IMR-90 (cell line): ENCODE data around the gene CD2. TPM values are rescaled to one million over a fixed set of nuclear protein-coding genes. Genes with fewer than 3 reads are reported as not detected.

ENCODE experiments used
- ATAC-seq: fragments of 200-7000 bp; cut with Tn5 transposase; 2 replicates; pipeline ENCODE4 v1.9.1; 2020; ENCODE audit warnings: low read depth, mild to moderate bottlenecking, moderate library complexity
- BruUV-seq: library from RNA; stranded (reverse); fragments of 400-500 nt; replicated peaks from 2 replicates; lab custom pipeline; 2021; lab: Mats Ljungman, UMichigan
- CTCF ChIA-PET: fragments of 300-600 bp; formaldehyde crosslinking; extraction: SDS; loops from one replicate; lab custom pipeline; 2021; ENCODE audit warnings: antibody characterized with exemption; lab: Yijun Ruan, JAX
- POLR2A ChIA-PET: fragments of 300-600 bp; sonication (Branson Sonifier 250); formaldehyde crosslinking; loops from one replicate; lab custom pipeline; 2022; ENCODE audit warnings: antibody characterized with exemption; ENCODE audit not compliant: unreplicated experiment; lab: Charles Lee
- DNase-seq: peaks from one replicate; pipeline ENCODE4 v3.0.0; 2013
- H2AFZ ChIP-seq: replicated peaks from 2 replicates; pipeline ENCODE3; 2013; ENCODE audit warnings: low read length, mild to moderate bottlenecking; ENCODE audit not compliant: poor library complexity
- H2AK5ac ChIP-seq: 2 replicates; pipeline ENCODE4 v1.6.1; 2013; ENCODE audit warnings: low read depth, low read length, inconsistent platforms
- H2AK9ac ChIP-seq: replicated peaks from 2 replicates; pipeline ENCODE3; 2013; ENCODE audit warnings: mild to moderate bottlenecking, low read depth, low read length, moderate library complexity; ENCODE audit not compliant: poor library complexity
- H2BK120ac ChIP-seq: 2 replicates; pipeline ENCODE4 v1.6.1; 2013; ENCODE audit warnings: low read depth, low read length, inconsistent platforms
- H2BK15ac ChIP-seq: 3 replicates; pipeline ENCODE4 v1.6.1; 2013; ENCODE audit warnings: low read depth, low read length, inconsistent platforms
- H2BK20ac ChIP-seq: 2 replicates; pipeline ENCODE4 v1.6.1; 2013; ENCODE audit warnings: low read depth, mild to moderate bottlenecking, inconsistent platforms, low read length, moderate library complexity
- H2BK5ac ChIP-seq: 2 replicates; pipeline ENCODE4 v1.6.1; 2013; ENCODE audit warnings: mild to moderate bottlenecking, low read depth, low read length, inconsistent platforms; ENCODE audit not compliant: poor library complexity, severe bottlenecking
- H3K14ac ChIP-seq: replicated peaks from 2 replicates; pipeline ENCODE4 v1.6.1; 2013; ENCODE audit warnings: low read depth, low read length, inconsistent platforms
- H3K18ac ChIP-seq: 2 replicates; pipeline ENCODE4 v1.6.1; 2013; ENCODE audit warnings: low read depth, low read length, control low read depth
- H3K23ac ChIP-seq: 2 replicates; pipeline ENCODE4 v1.6.1; 2013; ENCODE audit warnings: low read depth, low read length, inconsistent platforms
- H3K27ac ChIP-seq: 2 replicates; pipeline ENCODE4 v1.5.1; 2013; ENCODE audit warnings: mild to moderate bottlenecking, control low read depth, low read length; ENCODE audit not compliant: insufficient read depth
- H3K27me3 ChIP-seq: 2 replicates; pipeline ENCODE4 v1.6.1; 2013; ENCODE audit warnings: low read length; ENCODE audit not compliant: control insufficient read depth, insufficient read depth
- H3K36me3 ChIP-seq: 2 replicates; pipeline ENCODE4 v1.6.1; 2013; ENCODE audit warnings: low read length, mixed read lengths; ENCODE audit not compliant: control insufficient read depth, insufficient read depth
- H3K4ac ChIP-seq: 2 replicates; pipeline ENCODE4 v1.6.1; 2013; ENCODE audit warnings: low read depth, low read length, inconsistent platforms
- H3K4me1 ChIP-seq: 2 replicates; pipeline ENCODE4 v1.6.1; 2013; ENCODE audit warnings: low read length, mixed read lengths; ENCODE audit not compliant: control insufficient read depth, insufficient read depth
- H3K4me2 ChIP-seq: 2 replicates; pipeline ENCODE4 v1.6.1; 2013; ENCODE audit warnings: low read depth, mild to moderate bottlenecking, control low read depth, low read length, moderate library complexity
- H3K4me3 ChIP-seq: 2 replicates; pipeline ENCODE4 v1.5.1; 2013; ENCODE audit warnings: low read depth, mild to moderate bottlenecking, control low read depth, low read length, moderate library complexity; ENCODE audit not compliant: insufficient read depth
- H3K56ac ChIP-seq: 2 replicates; pipeline ENCODE4 v1.6.1; 2013; ENCODE audit warnings: low read length, inconsistent platforms; ENCODE audit not compliant: insufficient read depth; ENCODE audit errors: extremely low read depth
- H3K79me1 ChIP-seq, 2 experiments: 2 replicates each; pipeline ENCODE4 v1.6.1; 2013; ENCODE audit warnings: low read length in 2 of 2, inconsistent platforms in 1 of 2, low read depth in 1 of 2
- H3K9ac ChIP-seq: 2 replicates; pipeline ENCODE4 v1.6.1; 2013; ENCODE audit warnings: low read depth, low read length, control low read depth
- H3K9me1 ChIP-seq: 2 replicates; pipeline ENCODE4 v1.6.1; 2013; ENCODE audit warnings: low read length, inconsistent platforms; ENCODE audit not compliant: insufficient read depth
- H3K9me3 ChIP-seq: 2 replicates; pipeline ENCODE4 v1.6.1; 2013; ENCODE audit warnings: low read length; ENCODE audit not compliant: control insufficient read depth, insufficient read depth
- H4K20me1 ChIP-seq: 2 replicates; pipeline ENCODE4 v1.6.1; 2013; ENCODE audit warnings: low read length, inconsistent platforms; ENCODE audit not compliant: insufficient read depth
- H4K5ac ChIP-seq: 2 replicates; pipeline ENCODE4 v1.6.1; 2013; ENCODE audit warnings: mild to moderate bottlenecking, low read depth, low read length, control low read depth
- H4K8ac ChIP-seq, 2 experiments: 2 replicates each; pipeline ENCODE4 v1.6.1; 2013; ENCODE audit warnings: low read depth in 2 of 2, low read length in 2 of 2, control low read depth in 1 of 2, inconsistent platforms in 1 of 2
- H4K91ac ChIP-seq: 2 replicates; pipeline ENCODE4 v1.6.1; 2013; ENCODE audit warnings: low read depth, low read length, inconsistent platforms; ENCODE audit not compliant: insufficient read depth
- CEBPB ChIP-seq: IDR thresholded peaks from 2 replicates; pipeline ENCODE4 v1.6.1; 2012; ENCODE audit warnings: low read depth, low read length, improper control_type of control experiment
- CHD1 ChIP-seq: IDR thresholded peaks from 2 replicates; pipeline ENCODE4 v1.6.1; 2012; ENCODE audit warnings: low read depth, low read length, improper control_type of control experiment
- CTCF ChIP-seq: conservative IDR thresholded peaks from 2 replicates; pipeline ENCODE4 v1.5.1; 2012; ENCODE audit warnings: mild to moderate bottlenecking, low read depth, low read length, improper control_type of control experiment
- ELK1 ChIP-seq: fragments of 150-350 bp; IDR thresholded peaks from 2 replicates; pipeline ENCODE4 v1.6.1; 2016; ENCODE audit warnings: low read depth, mild to moderate bottlenecking, low read length, moderate library complexity, borderline replicate concordance
- FOS ChIP-seq: fragments of 150-350 bp; IDR thresholded peaks from 2 replicates; pipeline ENCODE4 v1.6.1; 2016; ENCODE audit warnings: low read depth, low read length
- MAFK ChIP-seq: IDR thresholded peaks from 2 replicates; pipeline ENCODE4 v1.6.1; 2012; ENCODE audit warnings: low read depth, low read length, improper control_type of control experiment
- MAZ ChIP-seq: IDR thresholded peaks from 2 replicates; pipeline ENCODE4 v1.6.1; 2012; ENCODE audit warnings: low read depth, mild to moderate bottlenecking, low read length, improper control_type of control experiment, moderate library complexity, borderline replicate concordance
- MXI1 ChIP-seq: IDR thresholded peaks from 2 replicates; pipeline ENCODE4 v1.6.1; 2012; ENCODE audit warnings: low read depth, mild to moderate bottlenecking, low read length, moderate library complexity, borderline replicate concordance
- NFE2L2 ChIP-seq: fragments of 150-350 bp; IDR thresholded peaks from 2 replicates; pipeline ENCODE4 v1.6.1; 2016; ENCODE audit warnings: low read depth, mild to moderate bottlenecking, low read length
- POLR2A ChIP-seq: IDR thresholded peaks from 2 replicates; pipeline ENCODE4 v1.6.1; 2012; ENCODE audit warnings: mild to moderate bottlenecking, low read depth, low read length
- RAD21 ChIP-seq: IDR thresholded peaks from 2 replicates; pipeline ENCODE4 v1.6.1; 2012; ENCODE audit warnings: low read length, improper control_type of control experiment
- RCOR1 ChIP-seq: IDR thresholded peaks from 2 replicates; pipeline ENCODE4 v1.6.1; 2012; ENCODE audit warnings: mild to moderate bottlenecking, low read length, improper control_type of control experiment; ENCODE audit not compliant: insufficient replicate concordance
- SMC3 ChIP-seq: fragments of 150-350 bp; IDR thresholded peaks from 2 replicates; pipeline ENCODE4 v1.6.1; 2016; ENCODE audit warnings: low read depth, mild to moderate bottlenecking, antibody characterized with exemption, low read length, moderate library complexity
- USF2 ChIP-seq: fragments of 150-350 bp; IDR thresholded peaks from 2 replicates; pipeline ENCODE4 v1.6.1; 2017; ENCODE audit warnings: mild to moderate bottlenecking, antibody characterized with exemption, low read length, low read depth
- WGBS, 2 experiments: methylation state at CpG; one replicate each; pipeline versions ENCODE4 v1.1.5 to v1.1.7; 2013; ENCODE audit warnings: missing lambda C conversion rate in 2 of 2; ENCODE audit not compliant: insufficient read length in 1 of 2; ENCODE audit errors: extremely low coverage in 2 of 2; 5-methylcytosine and 5-hydroxymethylcytosine counted together
- dilution Hi-C: fragments of 300-500 bp; cut with HindIII; formaldehyde crosslinking; loops from one replicate; pipeline ENCODE4 v1.14.3; 2018; ENCODE audit warnings: low sequenced_read_pairs; ENCODE audit not compliant: unreplicated experiment
- in situ Hi-C: fragments of 300-500 bp; cut with MboI; formaldehyde crosslinking; loops from 3 replicates; pipeline ENCODE4 v1.14.3; 2019; ENCODE audit warnings: low sequenced_read_pairs, inconsistent platforms, mixed read lengths
- intact Hi-C: fragments of 100-400 bp; cut with micrococcal nuclease; formaldehyde crosslinking; loops from 2 replicates; pipeline ENCODE4 v1.10.0; 2022
- polyA plus RNA-seq, 3 experiments: library from polyadenylated mRNA; depleted of rRNA; stranded (reverse); fragments of >200 nt; gene quantifications; 2 replicates each; pipeline ENCODE4 v1.2.3, GENCODE V29; 2012; ENCODE audit warnings: low replicate concordance in 1 of 3
- total RNA-seq: library from RNA; depleted of rRNA; stranded (reverse); fragments of >200 nt; gene quantifications from 2 replicates; pipeline ENCODE4 v1.2.3, GENCODE V29; 2012

Gene CD2
- total and polyA plus RNA-seq, 2 of the 4 experiments (the other 2 are of a cell fraction): not detected

GRCh38 chr1:116722016-116722838, 32.0 kb upstream of the CD2 start:
- H4K20me1 ChIP-seq: no peaks in the 10 kb centered on the region
- ATAC-seq (no peak), DNase-seq (no peak)
- 80% methylated on average over 1 of the region's 4 CpGs; no CpG with 5 or more reads in 1 of the 2 experiments for WGBS, 2 experiments
- dilution Hi-C loops: no loop called here
- H3K56ac ChIP-seq: no peak overlapping the region
- H2AK5ac ChIP-seq: no peak overlapping the region
- no peaks in the 10 kb centered on the region for H3K9me3 ChIP-seq
- no peaks in the 10 kb centered on the region for H3K27me3 ChIP-seq
- H3K79me1 ChIP-seq: no peaks in the 10 kb centered on the region
- no peak overlapping the region for H3K4ac ChIP-seq
- H2BK120ac ChIP-seq: no peak overlapping the region
- no peaks in the 10 kb centered on the region for H3K9me1 ChIP-seq
- H3K36me3 ChIP-seq: no peaks in the 10 kb centered on the region
- no peak overlapping the region for H3K27ac ChIP-seq
- no peak overlapping the region for H3K18ac ChIP-seq
- no peak overlapping the region for H2BK15ac ChIP-seq
- H2AK9ac ChIP-seq: no peak overlapping the region
- H3K4me2 ChIP-seq: no peak overlapping the region
- TF ChIP-seq POLR2A (no peak), RCOR1 (no peak), MXI1 (no peak), MAZ (no peak), FOS (no peak), SMC3 (no peak), NFE2L2 (no peak), CHD1 (no peak), RAD21 (no peak), CEBPB (no peak), USF2 (no peak), MAFK (no peak), ELK1 (no peak), CTCF (no peak)
- H2AFZ ChIP-seq: no peak overlapping the region
- intact Hi-C loops: loop anchor here (5.0 kb wide), 1 partner anchor 560 kb away; no protein-coding TSS in a partner anchor
- H4K5ac ChIP-seq: no peak overlapping the region
- no peak overlapping the region for H3K14ac ChIP-seq
- H2BK5ac ChIP-seq: no peak overlapping the region
- no peak overlapping the region for H3K4me3 ChIP-seq
- H3K23ac ChIP-seq: no peak overlapping the region
- H4K91ac ChIP-seq: no peak overlapping the region
- in situ Hi-C loops: no loop called here
- H4K8ac ChIP-seq: no peak overlapping the region
- CTCF ChIA-PET: no interaction called here
- POLR2A ChIA-PET: no interaction called here
- H2BK20ac ChIP-seq: no peak overlapping the region
- H3K4me1 ChIP-seq: no peaks in the 10 kb centered on the region
- H3K9ac ChIP-seq: no peak overlapping the region
- no TSS peak for BruUV-seq
